ENCODE data around the gene MUC3A.

Gene MUC3A

DNA sequence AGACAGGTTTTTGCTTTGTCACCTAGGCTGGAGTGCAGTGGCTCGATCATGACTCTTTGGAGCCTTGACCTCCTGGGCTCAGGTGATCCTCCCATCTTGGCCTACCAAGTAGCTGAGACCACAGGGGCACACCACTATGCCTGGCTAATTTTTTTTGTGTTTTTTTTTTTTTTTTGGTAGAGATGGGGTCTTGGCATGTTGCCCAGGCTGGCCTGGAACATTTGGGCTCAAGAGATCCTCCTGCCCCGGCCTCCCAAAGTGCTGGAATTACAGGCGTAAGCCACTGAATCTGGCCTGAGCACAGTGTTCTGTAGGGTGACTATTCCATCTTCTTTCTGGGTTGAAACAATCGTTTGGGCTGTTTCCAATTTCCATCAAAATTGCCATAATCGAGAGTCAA lies 1.5 kb upstream of the MUC3A start:
- no peak for DNase-seq

GRCh38 chr7:100949933-100950443 lies 654 bp downstream of the MUC3A start:
- no peak for DNase-seq

DNA sequence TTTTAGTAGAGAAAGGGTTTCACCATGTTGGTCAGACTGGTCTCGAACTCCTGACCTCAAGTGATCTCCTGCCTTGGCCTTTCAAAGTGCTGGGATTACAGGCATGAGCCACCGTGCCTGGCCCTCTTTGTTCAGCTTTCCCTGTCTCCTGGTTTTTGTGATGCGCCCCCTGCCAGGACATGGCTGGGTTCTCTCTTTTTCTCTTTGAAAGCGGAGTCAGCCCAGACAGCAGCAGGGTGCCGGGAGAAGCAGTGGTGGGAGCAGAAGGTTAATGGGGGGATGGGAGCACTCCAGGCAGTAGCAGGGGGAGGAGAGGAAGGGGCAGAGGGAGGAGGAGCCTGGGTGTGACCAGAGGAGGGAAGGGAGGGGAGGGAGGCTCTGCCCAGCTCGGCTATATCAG lies 1.8 kb downstream of the MUC3A start:
- DNase-seq = no peak

GRCh38 chr7:100951888-100952560 lies 2.7 kb downstream of the MUC3A start:
- DNase-seq = no peak

DNA sequence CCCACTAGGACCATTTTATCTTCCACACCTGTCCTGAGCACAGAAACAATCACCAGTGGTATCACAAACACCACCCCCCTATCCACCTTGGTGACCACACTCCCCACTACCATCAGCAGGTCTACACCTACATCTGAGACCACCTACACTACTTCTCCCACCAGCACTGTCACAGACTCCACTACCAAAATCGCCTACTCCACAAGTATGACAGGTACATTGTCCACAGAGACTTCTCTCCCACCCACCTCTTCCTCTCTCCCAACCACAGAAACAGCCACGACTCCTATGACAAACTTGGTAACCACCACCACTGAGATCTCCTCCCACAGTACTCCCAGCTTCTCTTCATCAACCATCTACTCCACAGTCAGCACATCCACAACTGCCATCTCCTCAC lies 3.3 kb downstream of the MUC3A start:
- no peak for DNase-seq

- no peak for DNase-seq
Measured at GRCh38 chr7:100957832-100958421, 8.6 kb downstream of the MUC3A start.

DNA sequence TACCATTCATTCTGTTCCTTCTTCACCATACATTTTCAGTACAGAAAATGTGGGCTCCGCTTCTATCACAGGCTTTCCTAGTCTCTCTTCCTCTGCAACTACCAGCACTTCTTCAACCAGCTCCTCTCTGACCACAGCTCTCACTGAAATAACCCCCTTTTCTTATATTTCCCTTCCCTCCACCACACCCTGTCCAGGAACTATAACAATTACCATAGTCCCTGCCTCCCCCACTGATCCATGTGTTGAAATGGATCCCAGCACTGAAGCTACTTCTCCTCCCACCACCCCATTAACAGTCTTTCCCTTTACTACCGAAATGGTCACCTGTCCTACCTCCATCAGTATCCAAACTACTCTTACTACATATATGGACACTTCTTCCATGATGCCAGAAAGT lies 10.6 kb downstream of the MUC3A start:
- no peak for DNase-seq

GRCh38 chr7:100962537-100962936 lies 13.2 kb downstream of the MUC3A start:
- DNase-seq = no peak

GRCh38 chr7:100963386-100963785 lies 14.1 kb downstream of the MUC3A start:
- DNase-seq = no peak

- no peak for DNase-seq
Measured at GRCh38 chr7:100963874-100964273, 14.5 kb downstream of the MUC3A start.

GRCh38 chr7:100964630-100965029 lies 15.3 kb downstream of the MUC3A start:
- no peak for DNase-seq

DNA sequence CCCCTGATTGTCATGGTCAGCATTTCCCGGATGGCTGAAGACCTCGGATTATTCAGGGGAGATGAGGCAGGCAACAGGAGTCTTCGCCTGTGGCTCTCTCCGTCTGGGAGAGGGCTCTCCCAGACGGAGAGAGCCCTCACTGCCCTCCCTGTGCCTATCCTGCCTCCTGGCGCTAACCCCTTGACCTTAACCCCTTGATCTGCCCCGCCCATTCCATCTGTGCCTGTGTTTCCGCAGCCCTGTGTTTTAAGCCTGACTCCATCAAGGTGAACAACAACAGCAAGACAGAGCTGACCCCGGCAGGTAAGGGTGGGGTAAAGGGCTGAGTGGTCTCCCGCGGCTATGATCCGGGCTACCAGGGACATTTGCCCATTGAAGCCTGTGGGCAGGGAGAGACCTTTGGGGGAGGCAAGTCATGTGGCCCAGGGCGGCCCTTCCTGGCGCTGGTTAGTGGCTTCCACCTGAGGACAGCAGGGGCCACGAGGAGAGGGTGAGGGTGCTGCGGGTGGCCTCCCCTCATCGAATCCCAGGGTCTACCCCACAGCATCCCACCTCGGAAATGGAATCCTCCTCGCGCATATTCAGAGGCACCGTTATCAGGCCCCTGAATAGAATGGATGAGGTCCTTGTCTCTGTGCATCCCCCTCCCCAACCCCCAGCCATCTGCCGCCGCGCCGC lies 15.8 kb downstream of the MUC3A start:
- DNase-seq = no peak

DNA sequence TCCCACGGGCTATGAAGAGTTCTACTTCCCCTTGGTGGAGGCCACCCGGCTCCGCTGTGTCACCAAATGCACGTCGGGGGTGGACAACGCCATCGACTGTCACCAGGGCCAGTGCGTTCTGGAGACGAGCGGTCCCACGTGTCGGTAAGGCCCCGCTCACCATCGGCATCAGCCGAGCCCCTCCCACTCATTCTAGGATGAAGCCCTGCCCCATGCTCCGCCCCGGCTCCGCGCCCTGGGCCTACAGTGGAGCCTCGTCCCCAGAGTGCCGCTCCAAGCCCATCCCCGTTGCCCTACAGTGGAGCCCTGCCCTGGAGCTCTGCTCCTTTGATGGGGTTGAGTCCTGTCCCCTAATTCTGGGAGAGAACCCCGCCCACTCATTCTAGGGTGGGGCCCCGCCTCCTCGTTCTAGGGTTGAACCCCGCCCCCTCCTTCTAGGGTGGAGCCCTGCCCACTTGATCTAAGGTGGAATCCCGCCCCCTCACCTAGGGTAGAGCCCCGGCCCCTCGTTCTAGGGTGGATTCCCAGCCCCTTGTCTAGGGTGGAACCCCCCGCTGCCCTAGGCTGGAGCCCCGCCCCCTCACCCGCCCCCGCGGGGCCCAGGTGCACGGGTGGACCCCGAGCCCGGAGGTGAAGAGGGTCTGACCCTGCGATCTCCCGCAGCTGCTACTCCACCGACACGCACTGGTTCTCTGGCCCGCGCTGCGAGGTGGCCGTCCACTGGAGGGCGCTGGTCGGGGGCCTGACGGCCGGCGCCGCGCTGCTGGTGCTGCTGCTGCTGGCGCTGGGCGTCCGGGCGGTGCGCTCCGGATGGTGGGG lies 16.6 kb downstream of the MUC3A start:
- DNase-seq = no peak

DNA sequence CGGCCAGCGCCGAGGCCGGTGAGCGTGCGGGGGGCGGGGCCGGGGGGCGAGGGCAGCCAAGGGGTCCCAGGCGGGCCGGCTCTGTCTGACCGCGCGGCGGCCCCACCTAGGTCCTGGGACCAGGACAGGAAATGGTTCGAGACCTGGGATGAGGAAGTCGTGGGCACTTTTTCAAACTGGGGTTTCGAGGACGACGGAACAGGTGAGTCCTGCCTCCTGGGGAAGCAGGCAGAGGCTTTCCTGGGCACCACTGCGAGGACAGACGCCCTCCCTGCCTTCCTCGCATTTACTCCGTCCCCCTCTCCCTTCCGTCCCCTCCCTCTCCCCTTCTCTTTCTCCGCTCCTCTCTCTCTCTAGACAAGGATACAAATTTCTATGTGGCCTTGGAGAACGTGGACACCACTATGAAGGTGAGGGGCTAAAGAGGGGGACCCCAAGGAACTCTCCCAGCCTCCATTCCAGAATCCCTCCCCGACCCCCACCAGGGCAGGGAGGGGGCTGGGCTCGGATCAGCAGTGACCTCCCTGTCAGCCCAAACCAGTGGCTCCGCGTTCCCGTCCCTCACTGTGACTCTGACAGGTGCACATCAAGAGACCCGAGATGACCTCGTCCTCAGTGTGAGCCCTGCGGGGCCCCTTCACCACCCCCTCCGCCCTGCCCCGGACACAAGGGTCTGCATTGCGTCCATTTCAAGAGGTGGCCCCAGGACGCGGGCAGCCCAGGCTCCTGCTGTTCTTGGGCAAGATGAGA lies 17.4 kb downstream of the MUC3A start:
- DNase-seq = no peak

GRCh38 chr7:100967292-100967863 lies 18.0 kb downstream of the MUC3A start:
- no peak for DNase-seq

DNA sequence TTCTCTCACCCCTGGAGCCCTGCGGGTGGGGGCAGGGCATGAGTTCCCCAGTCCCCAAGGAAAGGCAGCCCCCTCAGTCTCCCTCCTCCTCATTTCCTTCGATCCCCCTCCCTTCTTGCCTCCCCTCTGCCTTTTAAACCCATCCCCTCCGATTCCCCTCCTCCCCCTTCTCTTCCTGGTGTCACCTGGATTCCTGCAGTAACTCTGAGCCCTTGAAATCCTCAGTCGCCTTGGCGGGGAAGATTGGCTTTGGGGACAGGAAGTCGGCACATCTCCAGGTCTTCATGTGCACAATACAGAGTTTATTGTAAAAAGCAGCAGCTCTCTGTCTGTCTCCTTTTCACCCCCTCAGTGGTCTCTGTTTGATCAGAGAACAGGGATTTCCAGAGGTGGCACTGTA lies 18.7 kb downstream of the MUC3A start:
- DNase-seq = no peak

GRCh38 chr7:100968650-100969049 lies 19.3 kb downstream of the MUC3A start:
- no peak for DNase-seq

- no peak for DNase-seq
Measured at GRCh38 chr7:100969066-100969615, 19.8 kb downstream of the MUC3A start, which contains the start of gene MUC12. MUC12 (plus strand) TSS chr7:100969565; CDS start chr7:100969623, 58 bp downstream.

- no peak for DNase-seq
Measured at GRCh38 chr7:100971111-100972001, 22.0 kb downstream of the MUC3A start.

DNA sequence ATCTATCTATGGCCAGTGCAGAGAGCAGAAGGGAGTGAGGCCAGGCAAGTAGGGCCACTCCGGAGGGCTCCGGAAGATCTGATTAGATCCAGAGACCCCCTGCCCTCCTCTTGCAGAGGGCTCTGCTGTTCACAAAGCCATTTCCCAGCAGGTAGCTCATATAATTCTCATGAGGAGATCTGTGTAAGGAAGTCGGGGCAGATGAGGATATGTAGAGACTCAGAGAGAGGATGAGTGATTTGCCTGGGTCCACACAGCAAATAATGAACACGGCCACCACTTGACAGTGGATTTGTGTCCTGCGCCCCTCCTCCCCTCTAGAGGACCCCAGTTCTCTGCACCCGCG lies 22.6 kb downstream of the MUC3A start:
- DNase-seq = no peak

DNA sequence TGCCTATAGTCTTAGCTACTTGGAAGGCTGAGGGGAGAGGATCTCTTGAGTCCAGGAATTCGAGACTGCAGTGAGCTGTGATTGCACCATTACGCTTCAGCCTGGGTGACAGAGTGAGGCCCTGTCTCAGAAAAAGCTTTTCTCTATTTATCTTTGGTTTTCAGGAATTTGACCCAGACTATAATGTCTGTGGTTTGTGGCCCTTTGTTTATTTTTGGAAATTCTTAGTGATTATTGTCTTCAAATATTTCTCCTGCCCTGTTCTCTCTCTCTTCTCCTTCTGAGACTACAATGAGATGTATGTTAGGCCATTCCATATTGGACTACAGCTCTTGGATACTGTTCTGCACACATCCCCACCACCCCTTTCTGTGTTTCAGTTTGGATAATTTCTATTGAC lies 24.7 kb downstream of the MUC3A start:
- no peak for DNase-seq
